HL-60/S4 treated with phorbol 12-myristate 13-acetate at 8.2 ng/mL for 4 days and 3 days (cell line): ENCODE data around the gene PLD5.
"Not testable (repeated sequence)": the region's sequence is repeated elsewhere in the genome, so short reads cannot be mapped to it uniquely, and the experiment has no call there.

ENCODE experiments used
- in situ Hi-C: fragments of 300-500 bp; cut with MboI; formaldehyde crosslinking; loops from 2 replicates; pipeline ENCODE4 v1.15.0; 2022; ENCODE audit warnings: low sequenced_read_pairs

Gene PLD5

GRCh38 chr1:242214455-242214854 lies 310.0 kb downstream of the PLD5 start:
- in situ Hi-C loops = not testable (repeated sequence)

GRCh38 chr1:242212961-242213360 lies 311.5 kb downstream of the PLD5 start:
- in situ Hi-C loops = not testable (repeated sequence)

- in situ Hi-C loops = no loop called here
Observed at GRCh38 chr1:242212401-242212800, 312.1 kb downstream of the PLD5 start.

GRCh38 chr1:242211254-242212022 lies 313.1 kb downstream of the PLD5 start:
- in situ Hi-C loops = no loop called here

GRCh38 chr1:242210316-242210715 lies 314.2 kb downstream of the PLD5 start:
- in situ Hi-C loops = not testable (repeated sequence)

- in situ Hi-C loops = no loop called here
Observed at GRCh38 chr1:242209063-242209462, 315.4 kb downstream of the PLD5 start.

- in situ Hi-C loops = no loop called here
Observed at GRCh38 chr1:242208021-242208420, 316.5 kb downstream of the PLD5 start.

GRCh38 chr1:242206994-242207393 lies 317.5 kb downstream of the PLD5 start:
- in situ Hi-C loops = no loop called here

- in situ Hi-C loops = no loop called here
Observed at GRCh38 chr1:242205622-242206489, 318.6 kb downstream of the PLD5 start.

- in situ Hi-C loops = no loop called here
Observed at GRCh38 chr1:242203262-242203661, 321.2 kb downstream of the PLD5 start.

- in situ Hi-C loops = no loop called here
Observed at GRCh38 chr1:242201090-242201489, 323.4 kb downstream of the PLD5 start.

GRCh38 chr1:242199776-242200458 lies 324.6 kb downstream of the PLD5 start:
- in situ Hi-C loops = no loop called here

GRCh38 chr1:242197907-242198820 lies 326.3 kb downstream of the PLD5 start:
- in situ Hi-C loops = no loop called here

- in situ Hi-C loops = no loop called here
Observed at GRCh38 chr1:242196914-242197313, 327.6 kb downstream of the PLD5 start.

GRCh38 chr1:242196101-242196500 lies 328.4 kb downstream of the PLD5 start:
- in situ Hi-C loops = no loop called here

- in situ Hi-C loops = no loop called here
Observed at GRCh38 chr1:242189591-242189990, 334.9 kb downstream of the PLD5 start.

- in situ Hi-C loops = no loop called here
Observed at GRCh38 chr1:242187816-242188215, 336.7 kb downstream of the PLD5 start.

GRCh38 chr1:242187171-242187570 lies 337.3 kb downstream of the PLD5 start:
- in situ Hi-C loops = no loop called here

GRCh38 chr1:242185731-242186130 lies 338.8 kb downstream of the PLD5 start:
- in situ Hi-C loops = no loop called here

- in situ Hi-C loops = no loop called here
Observed at GRCh38 chr1:242184955-242185354, 339.5 kb downstream of the PLD5 start.
